Measurements from ENCODE around the gene KLK7. TPM values are rescaled to one million over a fixed set of nuclear protein-coding genes. Genes with fewer than 3 reads are reported as not detected.

Gene KLK7
- total RNA-seq (2021) (not detected in 2 replicates), Bru-seq, nascent RNA (not detected), BruChase-seq, experiment 1, labeled RNA remaining after a 2-hour chase (not detected), BruChase-seq, experiment 2, labeled RNA remaining after a 6-hour chase (not detected)
- long read RNA-seq = 0 reads

- CTCF ChIA-PET = no interaction called here
- intact Hi-C loops (cut with micrococcal nuclease; ENCODE audit: unreplicated experiment) = no loop called here
- H3K36me3 ChIP-seq (ENCODE audit: insufficient read depth, low read length, poor library complexity, severe bottlenecking) = no peaks in the 10 kb centered on the region
- H3K27ac ChIP-seq (ENCODE audit: low read depth, low read length, poor library complexity, severe bottlenecking) = no peak within 1 kb of the TSS
- H3K27me3 ChIP-seq (replicated peaks; ENCODE audit: insufficient read depth, low read depth, low read length, poor library complexity) = peaks cover 76% of the 10 kb centered on the region
- H3K4me1 ChIP-seq (ENCODE audit: insufficient read depth, low read length, poor library complexity, severe bottlenecking) = no peaks in the 10 kb centered on the region
- BruUV-seq (replicated peaks) = no TSS peak
- H3K4me3 ChIP-seq (ENCODE audit: low read depth, low read length, poor library complexity, severe bottlenecking) = no peak within 1 kb of the TSS
- H3K9me3 ChIP-seq (ENCODE audit: low read depth, low read length, poor library complexity, severe bottlenecking) = no peaks in the 10 kb centered on the region
- POLR2A ChIA-PET (ENCODE audit: low non-redundant PET) = interaction anchor here (0.7 kb wide), 1 partner anchor 36 kb away, joined by 4 read pairs; no protein-coding TSS in a partner anchor
- TF ChIP-seq CTCF (conservative IDR thresholded peaks at IDR 0.05; ENCODE audit: low read depth, low read length) (no peak), EZH2 (IDR thresholded peaks at IDR 0.05; ENCODE audit: borderline replicate concordance, low read depth, low read length, poor library complexity, severe bottlenecking) (no peak)
- DNase-seq (ENCODE audit: low spot score) = no peak
Measured at GRCh38 chr19:50983625-50984292, at the start of gene KLK7. TSS of gene KLK7 (minus strand) at chr19:50983917. CDS start at chr19:50982399, 1,518 bp downstream.

- Histone ChIP-seq H3K4me1 (ENCODE audit: insufficient read depth, low read length, poor library complexity, severe bottlenecking) (no peaks in the 10 kb centered on the region), H3K27me3 (replicated peaks; ENCODE audit: insufficient read depth, low read depth, low read length, poor library complexity) (peaks cover 18% of the 10 kb centered on the region), H3K4me3 (ENCODE audit: low read depth, low read length, poor library complexity, severe bottlenecking) (no peak overlapping the region), H3K27ac (ENCODE audit: low read depth, low read length, poor library complexity, severe bottlenecking) (no peak overlapping the region), H3K9me3 (ENCODE audit: low read depth, low read length, poor library complexity, severe bottlenecking) (no peaks in the 10 kb centered on the region), H3K36me3 (ENCODE audit: insufficient read depth, low read length, poor library complexity, severe bottlenecking) (no peaks in the 10 kb centered on the region)
- POLR2A ChIA-PET (ENCODE audit: low non-redundant PET) = interaction anchor here (0.5 kb wide), 1 partner anchor 627 kb away, joined by 6 read pairs; no protein-coding TSS in a partner anchor
- DNase-seq (ENCODE audit: low spot score) = no peak
- CTCF ChIA-PET = no interaction called here
- intact Hi-C loops (cut with micrococcal nuclease; ENCODE audit: unreplicated experiment) = no loop called here
- TF ChIP-seq EZH2 (IDR thresholded peaks at IDR 0.05; ENCODE audit: borderline replicate concordance, low read depth, low read length, poor library complexity, severe bottlenecking) (no peak), CTCF (conservative IDR thresholded peaks at IDR 0.05; ENCODE audit: low read depth, low read length) (no peak)
- no TSS peak for BruUV-seq (replicated peaks)
Measured at GRCh38 chr19:51031880-51032225, 48.1 kb upstream of the KLK7 start.

GRCh38 chr19:51031220-51031879 lies 47.6 kb upstream of the KLK7 start:
- no peaks in the 10 kb centered on the region for H3K4me1 ChIP-seq (ENCODE audit: insufficient read depth, low read length, poor library complexity, severe bottlenecking)
- POLR2A ChIA-PET (ENCODE audit: low non-redundant PET) = no interaction called here
- no peak for DNase-seq (ENCODE audit: low spot score)

More at GRCh38 chr19:51031220-51031879, 47.6 kb upstream of the KLK7 start:
- Histone ChIP-seq H3K27me3 (replicated peaks; ENCODE audit: insufficient read depth, low read depth, low read length, poor library complexity) (peaks cover 23% of the 10 kb centered on the region), H3K4me3 (ENCODE audit: low read depth, low read length, poor library complexity, severe bottlenecking) (no peak overlapping the region), H3K9me3 (ENCODE audit: low read depth, low read length, poor library complexity, severe bottlenecking) (no peaks in the 10 kb centered on the region), H3K27ac (ENCODE audit: low read depth, low read length, poor library complexity, severe bottlenecking) (no peak overlapping the region), H3K36me3 (ENCODE audit: insufficient read depth, low read length, poor library complexity, severe bottlenecking) (no peaks in the 10 kb centered on the region)
- intact Hi-C loops (cut with micrococcal nuclease; ENCODE audit: unreplicated experiment) = no loop called here
- BruUV-seq (replicated peaks) = no TSS peak
- CTCF ChIA-PET = no interaction called here
- no peak for TF ChIP-seq CTCF (conservative IDR thresholded peaks at IDR 0.05; ENCODE audit: low read depth, low read length)
- TF ChIP-seq EZH2 (IDR thresholded peaks at IDR 0.05; ENCODE audit: borderline replicate concordance, low read depth, low read length, poor library complexity, severe bottlenecking) = no peak
